Measurements from ENCODE around the gene MIXL1.

GRCh38 chr1:226209307-226210059 lies 14.0 kb upstream of the MIXL1 start:
- TF ChIP-seq, protein P1, sequence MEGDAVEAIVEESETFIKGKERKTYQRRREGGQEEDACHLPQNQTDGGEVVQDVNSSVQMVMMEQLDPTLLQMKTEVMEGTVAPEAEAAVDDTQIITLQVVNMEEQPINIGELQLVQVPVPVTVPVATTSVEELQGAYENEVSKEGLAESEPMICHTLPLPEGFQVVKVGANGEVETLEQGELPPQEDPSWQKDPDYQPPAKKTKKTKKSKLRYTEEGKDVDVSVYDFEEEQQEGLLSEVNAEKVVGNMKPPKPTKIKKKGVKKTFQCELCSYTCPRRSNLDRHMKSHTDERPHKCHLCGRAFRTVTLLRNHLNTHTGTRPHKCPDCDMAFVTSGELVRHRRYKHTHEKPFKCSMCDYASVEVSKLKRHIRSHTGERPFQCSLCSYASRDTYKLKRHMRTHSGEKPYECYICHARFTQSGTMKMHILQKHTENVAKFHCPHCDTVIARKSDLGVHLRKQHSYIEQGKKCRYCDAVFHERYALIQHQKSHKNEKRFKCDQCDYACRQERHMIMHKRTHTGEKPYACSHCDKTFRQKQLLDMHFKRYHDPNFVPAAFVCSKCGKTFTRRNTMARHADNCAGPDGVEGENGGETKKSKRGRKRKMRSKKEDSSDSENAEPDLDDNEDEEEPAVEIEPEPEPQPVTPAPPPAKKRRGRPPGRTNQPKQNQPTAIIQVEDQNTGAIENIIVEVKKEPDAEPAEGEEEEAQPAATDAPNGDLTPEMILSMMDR (tag by site-specific recombination; IDR thresholded peaks at IDR 0.05), result no peak
- TF ChIP-seq RBAK (tag by site-specific recombination; IDR thresholded peaks at IDR 0.05) (no peak), ZNF341 (tag by site-specific recombination; IDR thresholded peaks at IDR 0.05; ENCODE audit: low read depth) (no peak), ZNF239 (tag by site-specific recombination; IDR thresholded peaks at IDR 0.05) (no peak), TCF7L2 (IDR thresholded peaks at IDR 0.05; ENCODE audit: borderline replicate concordance, low read depth, low read length) (no peak), TRIM28 (IDR thresholded peaks at IDR 0.05; ENCODE audit: borderline replicate concordance, low read length) (no peak), ZNF777 (tag by site-specific recombination; IDR thresholded peaks at IDR 0.05; ENCODE audit: borderline replicate concordance) (no peak), ZNF148 (tag by site-specific recombination; IDR thresholded peaks at IDR 0.05; ENCODE audit: borderline replicate concordance) (no peak)
- TF ChIP-seq, protein P2, sequence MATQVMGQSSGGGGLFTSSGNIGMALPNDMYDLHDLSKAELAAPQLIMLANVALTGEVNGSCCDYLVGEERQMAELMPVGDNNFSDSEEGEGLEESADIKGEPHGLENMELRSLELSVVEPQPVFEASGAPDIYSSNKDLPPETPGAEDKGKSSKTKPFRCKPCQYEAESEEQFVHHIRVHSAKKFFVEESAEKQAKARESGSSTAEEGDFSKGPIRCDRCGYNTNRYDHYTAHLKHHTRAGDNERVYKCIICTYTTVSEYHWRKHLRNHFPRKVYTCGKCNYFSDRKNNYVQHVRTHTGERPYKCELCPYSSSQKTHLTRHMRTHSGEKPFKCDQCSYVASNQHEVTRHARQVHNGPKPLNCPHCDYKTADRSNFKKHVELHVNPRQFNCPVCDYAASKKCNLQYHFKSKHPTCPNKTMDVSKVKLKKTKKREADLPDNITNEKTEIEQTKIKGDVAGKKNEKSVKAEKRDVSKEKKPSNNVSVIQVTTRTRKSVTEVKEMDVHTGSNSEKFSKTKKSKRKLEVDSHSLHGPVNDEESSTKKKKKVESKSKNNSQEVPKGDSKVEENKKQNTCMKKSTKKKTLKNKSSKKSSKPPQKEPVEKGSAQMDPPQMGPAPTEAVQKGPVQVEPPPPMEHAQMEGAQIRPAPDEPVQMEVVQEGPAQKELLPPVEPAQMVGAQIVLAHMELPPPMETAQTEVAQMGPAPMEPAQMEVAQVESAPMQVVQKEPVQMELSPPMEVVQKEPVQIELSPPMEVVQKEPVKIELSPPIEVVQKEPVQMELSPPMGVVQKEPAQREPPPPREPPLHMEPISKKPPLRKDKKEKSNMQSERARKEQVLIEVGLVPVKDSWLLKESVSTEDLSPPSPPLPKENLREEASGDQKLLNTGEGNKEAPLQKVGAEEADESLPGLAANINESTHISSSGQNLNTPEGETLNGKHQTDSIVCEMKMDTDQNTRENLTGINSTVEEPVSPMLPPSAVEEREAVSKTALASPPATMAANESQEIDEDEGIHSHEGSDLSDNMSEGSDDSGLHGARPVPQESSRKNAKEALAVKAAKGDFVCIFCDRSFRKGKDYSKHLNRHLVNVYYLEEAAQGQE (tag by site-specific recombination; IDR thresholded peaks at IDR 0.05), result no peak
- TF ChIP-seq, protein P3, sequence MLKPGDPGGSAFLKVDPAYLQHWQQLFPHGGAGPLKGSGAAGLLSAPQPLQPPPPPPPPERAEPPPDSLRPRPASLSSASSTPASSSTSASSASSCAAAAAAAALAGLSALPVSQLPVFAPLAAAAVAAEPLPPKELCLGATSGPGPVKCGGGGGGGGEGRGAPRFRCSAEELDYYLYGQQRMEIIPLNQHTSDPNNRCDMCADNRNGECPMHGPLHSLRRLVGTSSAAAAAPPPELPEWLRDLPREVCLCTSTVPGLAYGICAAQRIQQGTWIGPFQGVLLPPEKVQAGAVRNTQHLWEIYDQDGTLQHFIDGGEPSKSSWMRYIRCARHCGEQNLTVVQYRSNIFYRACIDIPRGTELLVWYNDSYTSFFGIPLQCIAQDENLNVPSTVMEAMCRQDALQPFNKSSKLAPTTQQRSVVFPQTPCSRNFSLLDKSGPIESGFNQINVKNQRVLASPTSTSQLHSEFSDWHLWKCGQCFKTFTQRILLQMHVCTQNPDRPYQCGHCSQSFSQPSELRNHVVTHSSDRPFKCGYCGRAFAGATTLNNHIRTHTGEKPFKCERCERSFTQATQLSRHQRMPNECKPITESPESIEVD (tag by site-specific recombination; IDR thresholded peaks at IDR 0.05), result no peak
